SK-N-SH (cell line): ENCODE measurements around the gene FALEC. TPM values are rescaled to one million over a fixed set of nuclear protein-coding genes. Genes with fewer than 3 reads are reported as not detected.

Experiments
- CTCF ChIA-PET: fragments of 300-600, 350-600 bp; formaldehyde crosslinking; extraction: SDS; loops from one replicate; lab custom pipeline; 2021; lab: Yijun Ruan, JAX
- POLR2A ChIA-PET: fragments of 350-600 bp; sonication (Branson Sonifier 250); formaldehyde crosslinking; extraction: SDS; loops from one replicate; lab custom pipeline; 2020; ENCODE audit warnings: antibody characterized with exemption, inconsistent platforms; lab: Yijun Ruan, JAX
- DNase-seq: peaks from one replicate; pipeline ENCODE4 v3.0.0; 2012
- H2AFZ ChIP-seq: fragments of 200-600 bp; sonication (generic); 2 replicates; pipeline ENCODE4 v1.8.1; 2016; ENCODE audit warnings: antibody characterized with exemption, mild to moderate bottlenecking, low read depth
- H3F3A ChIP-seq: fragments of 200-600 bp; sonication (generic); replicated peaks from 2 replicates; pipeline ENCODE3; 2016; ENCODE audit warnings: antibody characterized with exemption, mild to moderate bottlenecking; ENCODE audit not compliant: insufficient read depth
- H3K27ac ChIP-seq, 2 experiments: fragments of 200-500 bp in 1 of 2; fragments of 200-600 bp in 1 of 2; sonication (Bioruptor generic) in 1 of 2; sonication (generic), shearing (Covaris generic) in 1 of 2; 2 replicates each; pipeline versions ENCODE4 v1.5.1 to v1.6.1; 2014 to 2016; ENCODE audit warnings: low read depth in 2 of 2, inconsistent platforms in 1 of 2, low read length in 1 of 2, mild to moderate bottlenecking in 1 of 2, mixed read lengths in 1 of 2
- H3K27me3 ChIP-seq: fragments of 200-600 bp; sonication (generic), shearing (Covaris generic); 2 replicates; pipeline ENCODE4 v1.6.1; 2016; ENCODE audit warnings: mixed run types; ENCODE audit not compliant: insufficient read depth
- H3K36me3 ChIP-seq, 2 experiments: fragments of 200-500 bp in 1 of 2; fragments of 200-600 bp in 1 of 2; sonication (Bioruptor generic) in 1 of 2; sonication (generic) in 1 of 2; replicated peaks in 1 of 2; 2 replicates each; pipeline versions ENCODE3 to v1.5.1; 2014 to 2016; ENCODE audit warnings: low read length in 1 of 2, mild to moderate bottlenecking in 1 of 2; ENCODE audit not compliant: insufficient read depth in 2 of 2, control insufficient read depth in 1 of 2
- H3K4me1 ChIP-seq, 2 experiments: fragments of 200-500 bp in 1 of 2; fragments of 200-600 bp in 1 of 2; sonication (Bioruptor generic) in 1 of 2; sonication (generic), shearing (Covaris generic) in 1 of 2; 2 replicates each; pipeline versions ENCODE4 v1.5.1 to v1.6.1; 2014 to 2016; ENCODE audit warnings: low read depth in 1 of 2, low read length in 1 of 2, mixed run types in 1 of 2; ENCODE audit not compliant: insufficient read depth in 2 of 2, control insufficient read depth in 1 of 2
- H3K4me2 ChIP-seq: fragments of 200-600 bp; sonication (generic), shearing (Covaris generic); 2 replicates; pipeline ENCODE4 v1.6.1; 2017; ENCODE audit warnings: mixed run types
- H3K4me3 ChIP-seq, 2 experiments: fragments of 200-500 bp in 1 of 2; fragments of 200-600 bp in 1 of 2; sonication (Bioruptor generic) in 1 of 2; sonication (generic), shearing (Covaris generic) in 1 of 2; 2 replicates each; pipeline versions ENCODE4 v1.5.1 to v1.8.1; 2014 to 2016; ENCODE audit warnings: low read depth in 2 of 2, inconsistent platforms in 1 of 2, low read length in 1 of 2, mild to moderate bottlenecking in 1 of 2, mixed read lengths in 1 of 2, moderate library complexity in 1 of 2
- H3K79me2 ChIP-seq: fragments of 200-600 bp; sonication (generic); 2 replicates; pipeline ENCODE4 v1.8.1; 2017; ENCODE audit warnings: mild to moderate bottlenecking; ENCODE audit not compliant: insufficient read depth
- H3K9ac ChIP-seq: fragments of 200-600 bp; sonication (generic); 2 replicates; pipeline ENCODE4 v1.6.1; 2017; ENCODE audit warnings: mixed run types
- H3K9me2 ChIP-seq: fragments of 200-600 bp; sonication (generic); 2 replicates; pipeline ENCODE4 v1.6.1; 2017; ENCODE audit warnings: mixed run types
- H3K9me3 ChIP-seq: fragments of 200-600 bp; sonication (generic); 2 replicates; pipeline ENCODE4 v1.6.1; 2017; ENCODE audit warnings: mixed run types, mild to moderate bottlenecking, moderate library complexity
- H4K20me1 ChIP-seq: fragments of 200-600 bp; sonication (generic); 2 replicates; pipeline ENCODE4 v1.6.1; 2017; ENCODE audit warnings: mild to moderate bottlenecking, mixed run types; ENCODE audit not compliant: insufficient read depth
- ELF1 ChIP-seq: IDR thresholded peaks from 2 replicates; pipeline ENCODE4 v1.4.0; 2012
- EZH2phosphoT487 ChIP-seq: fragments of 200-600 bp; sonication (generic); IDR thresholded peaks from 2 replicates; pipeline ENCODE4 v1.6.1; 2017; ENCODE audit warnings: low read depth, mixed run types, mild to moderate bottlenecking, antibody characterized with exemption, moderate library complexity, borderline replicate concordance
- FOSL2 ChIP-seq: IDR thresholded peaks from 2 replicates; pipeline ENCODE4 v1.4.0; 2012; ENCODE audit warnings: low read depth, mild to moderate bottlenecking, moderate library complexity, borderline replicate concordance
- GABPA ChIP-seq: IDR thresholded peaks from 2 replicates; pipeline ENCODE4 v1.4.0; 2012; ENCODE audit warnings: low read depth, mild to moderate bottlenecking
- JUND ChIP-seq: IDR thresholded peaks from 2 replicates; pipeline ENCODE4 v1.4.0; 2012
- MEF2A ChIP-seq: IDR thresholded peaks from 2 replicates; pipeline ENCODE4 v1.4.0; 2012; ENCODE audit warnings: low read depth, borderline replicate concordance
- NRF1 ChIP-seq: IDR thresholded peaks from 2 replicates; pipeline ENCODE4 v1.6.1; 2012; ENCODE audit warnings: low read depth, mild to moderate bottlenecking, low read length
- PBX3 ChIP-seq: IDR thresholded peaks from 2 replicates; pipeline ENCODE4; 2012
- REST ChIP-seq: IDR thresholded peaks from 2 replicates; pipeline ENCODE4 v1.6.1; 2012; ENCODE audit warnings: mild to moderate bottlenecking, low read depth, low read length, moderate library complexity
- SIN3A ChIP-seq: IDR thresholded peaks from 2 replicates; pipeline ENCODE4 v1.6.1; 2012; ENCODE audit warnings: low read depth, mild to moderate bottlenecking, low read length, moderate library complexity, borderline replicate concordance
- WGBS: methylation state at CpG from one replicate; pipeline ENCODE4 v1.1.6; 2017; ENCODE audit warnings: low lambda C conversion rate; 5-methylcytosine and 5-hydroxymethylcytosine counted together
- polyA plus RNA-seq, 3 experiments: library from polyadenylated mRNA; depleted of rRNA; stranded (reverse); fragments of >200 nt; gene quantifications; 2 replicates each; pipeline ENCODE4 v1.2.3, GENCODE V29; 2012

Gene FALEC
- polyA plus RNA-seq, 1 of the 3 experiments (the other 2 are of a cell fraction): 0.72 TPM

- TF ChIP-seq REST (no peak), SIN3A (no peak), MEF2A (no peak), ELF1 (no peak)
- TF ChIP-seq, all 33 proteins: peak for 0
Observed at GRCh38 chr1:150574260-150575071, 58.9 kb downstream of the FALEC start (continued).

GRCh38 chr1:150575072-150575489 is 59.5 kb downstream of the FALEC start:
- Histone ChIP-seq H3K9me3 (no peaks in the 10 kb centered on the region), H2AFZ (no peak overlapping the region), H3K9me2 (no peaks in the 10 kb centered on the region), H3K4me3 (peak overlapping the region; percentile 95 to 98; a peak in 3 of 4 replicates), H3K79me2 (peaks cover 98% of the 10 kb centered on the region), H3K27me3 (no peaks in the 10 kb centered on the region), H3K4me2 (peak overlapping the region; percentile 89), H4K20me1 (peaks cover 89% of the 10 kb centered on the region), H3K4me1 (peaks cover 15 to 24% of the 10 kb centered on the region in 2 experiments; a peak in 3 of 4 replicates), H3K27ac (peak overlapping the region; percentile 44 to 100), H3K9ac (peak overlapping the region; percentile 100), H3F3A (peaks cover 86% of the 10 kb centered on the region), H3K36me3 (peaks cover 58 to 81% of the 10 kb centered on the region in 2 experiments)
- ChIA-PET CTCF (interaction anchor here (1.0 to 13.4 kb wide), 2 partner anchors 13 to 199 kb away, joined by 3 to 142 read pairs; no protein-coding TSS in a partner anchor), POLR2A (interaction anchor here (7.0 kb wide), 1 partner anchor 10 kb away, joined by 149 read pairs; no protein-coding TSS in a partner anchor)
- DNase-seq: no peak
- TF ChIP-seq EZH2phosphoT487 (no peak), JUND (no peak), NRF1 (no peak), FOSL2 (0 out of 2 replicates have a peak, but pooled peaks have one; percentile 8), PBX3 (no peak), GABPA (no peak), MEF2A (0 out of 2 replicates have a peak, but pooled peaks have one; percentile 45)
- 49% methylated on average over 4 of the region's 4 CpGs for WGBS
